Measurements from ENCODE around the gene KIFAP3. TPM values are rescaled to one million over a fixed set of nuclear protein-coding genes. Genes with fewer than 3 reads are reported as not detected.

KIFAP3 gene
- total RNA-seq, 2 donors from 2014 or later = 17.1 to 37.3 TPM

DNA sequence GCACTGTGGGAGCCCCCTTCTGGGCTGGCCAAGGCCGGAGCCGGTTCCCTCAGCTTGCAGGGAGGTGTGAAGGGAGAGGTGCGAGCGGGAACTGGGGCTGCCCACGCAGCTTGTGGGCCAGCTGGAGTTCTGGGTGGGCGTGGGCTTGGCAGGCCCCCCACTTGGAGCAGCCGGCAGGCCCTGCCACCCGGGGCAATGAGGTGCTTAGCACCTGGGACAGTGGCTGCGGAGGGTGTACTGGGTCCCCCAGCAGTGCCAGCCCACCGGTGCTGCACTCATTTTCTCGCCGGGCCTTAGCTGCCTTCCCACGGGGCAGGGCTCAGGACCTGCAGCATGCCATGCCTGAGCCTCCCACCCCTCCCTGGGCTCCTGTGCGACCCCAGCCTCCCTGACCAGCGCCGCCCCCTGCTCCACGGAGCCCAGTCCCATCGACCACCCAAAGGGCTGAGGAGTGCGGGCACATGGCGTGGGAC lies 192.4 kb downstream of the KIFAP3 start:
- Histone ChIP-seq H3K27ac (no peak overlapping the region), H3K4me1 (replicated peaks) (no peaks in the 10 kb centered on the region), H3K36me3 (no peaks in the 10 kb centered on the region), H3K4me3 (no peak overlapping the region), H3K9me3 (no peaks in the 10 kb centered on the region), H3K27me3 (replicated peaks; ENCODE audit: insufficient read depth) (no peaks in the 10 kb centered on the region)
- TF ChIP-seq POLR2AphosphoS5 (IDR thresholded peaks at IDR 0.05) (no peak), POLR2A (IDR thresholded peaks at IDR 0.05) (no peak)
- TF ChIP-seq, protein P1, sequence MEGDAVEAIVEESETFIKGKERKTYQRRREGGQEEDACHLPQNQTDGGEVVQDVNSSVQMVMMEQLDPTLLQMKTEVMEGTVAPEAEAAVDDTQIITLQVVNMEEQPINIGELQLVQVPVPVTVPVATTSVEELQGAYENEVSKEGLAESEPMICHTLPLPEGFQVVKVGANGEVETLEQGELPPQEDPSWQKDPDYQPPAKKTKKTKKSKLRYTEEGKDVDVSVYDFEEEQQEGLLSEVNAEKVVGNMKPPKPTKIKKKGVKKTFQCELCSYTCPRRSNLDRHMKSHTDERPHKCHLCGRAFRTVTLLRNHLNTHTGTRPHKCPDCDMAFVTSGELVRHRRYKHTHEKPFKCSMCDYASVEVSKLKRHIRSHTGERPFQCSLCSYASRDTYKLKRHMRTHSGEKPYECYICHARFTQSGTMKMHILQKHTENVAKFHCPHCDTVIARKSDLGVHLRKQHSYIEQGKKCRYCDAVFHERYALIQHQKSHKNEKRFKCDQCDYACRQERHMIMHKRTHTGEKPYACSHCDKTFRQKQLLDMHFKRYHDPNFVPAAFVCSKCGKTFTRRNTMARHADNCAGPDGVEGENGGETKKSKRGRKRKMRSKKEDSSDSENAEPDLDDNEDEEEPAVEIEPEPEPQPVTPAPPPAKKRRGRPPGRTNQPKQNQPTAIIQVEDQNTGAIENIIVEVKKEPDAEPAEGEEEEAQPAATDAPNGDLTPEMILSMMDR (IDR thresholded peaks at IDR 0.05) = no peak
- 98% methylated on average over 13 of the region's 20 CpGs for WGBS
- no peak for DNase-seq (ENCODE audit: low spot score)
- intact Hi-C loops (cut with DNase I) = no loop called here

DNA sequence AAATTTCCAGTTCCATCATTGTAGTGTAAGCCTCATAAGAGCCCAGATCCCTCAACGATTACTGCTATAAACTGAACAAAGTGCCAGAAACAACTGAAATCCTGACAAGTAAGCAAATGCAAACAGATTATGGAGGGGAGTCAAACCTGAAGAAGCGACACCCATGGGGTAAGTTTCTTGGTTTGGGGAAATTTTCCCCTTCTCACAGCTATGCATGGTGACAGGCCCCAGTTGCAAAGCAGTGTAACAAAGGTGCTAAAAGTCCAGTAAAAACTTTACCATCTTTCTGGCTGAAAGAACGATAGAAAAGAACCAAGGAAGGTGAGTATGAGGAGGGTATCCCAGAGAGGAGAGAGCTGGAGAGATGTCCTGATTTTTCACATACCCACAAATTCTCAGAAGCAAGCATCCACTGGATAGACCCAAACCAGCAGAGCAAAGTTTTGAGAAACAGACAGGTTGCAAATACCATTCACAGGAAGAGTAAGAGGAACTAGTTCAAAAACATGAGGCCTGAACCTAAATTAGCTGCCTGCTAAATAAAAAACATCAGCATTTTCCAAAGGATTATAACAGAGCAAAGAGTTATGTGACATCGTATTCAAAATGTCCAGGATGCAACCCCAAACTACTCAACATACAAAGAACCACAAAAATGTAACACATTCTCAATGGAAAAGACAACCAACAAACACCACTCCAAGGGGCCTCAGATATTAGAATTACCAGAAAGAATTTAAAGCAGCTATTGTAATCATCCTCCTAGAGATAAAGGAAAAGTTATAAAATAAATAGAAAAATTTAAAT lies 195.3 kb downstream of the KIFAP3 start:
- WGBS = 76% methylated on average over 4 of the region's 4 CpGs
- no peaks in the 10 kb centered on the region for H3K27me3 ChIP-seq (replicated peaks; ENCODE audit: insufficient read depth)
- no peaks in the 10 kb centered on the region for H3K9me3 ChIP-seq
- intact Hi-C loops (cut with DNase I) = no loop called here
- no peak overlapping the region for H3K4me3 ChIP-seq
- H3K36me3 ChIP-seq = no peaks in the 10 kb centered on the region
- no peak for DNase-seq (ENCODE audit: low spot score)
- no peak overlapping the region for H3K27ac ChIP-seq
- TF ChIP-seq POLR2AphosphoS5 (IDR thresholded peaks at IDR 0.05) (no peak), POLR2A (IDR thresholded peaks at IDR 0.05) (no peak)
- no peaks in the 10 kb centered on the region for H3K4me1 ChIP-seq (replicated peaks)

DNA sequence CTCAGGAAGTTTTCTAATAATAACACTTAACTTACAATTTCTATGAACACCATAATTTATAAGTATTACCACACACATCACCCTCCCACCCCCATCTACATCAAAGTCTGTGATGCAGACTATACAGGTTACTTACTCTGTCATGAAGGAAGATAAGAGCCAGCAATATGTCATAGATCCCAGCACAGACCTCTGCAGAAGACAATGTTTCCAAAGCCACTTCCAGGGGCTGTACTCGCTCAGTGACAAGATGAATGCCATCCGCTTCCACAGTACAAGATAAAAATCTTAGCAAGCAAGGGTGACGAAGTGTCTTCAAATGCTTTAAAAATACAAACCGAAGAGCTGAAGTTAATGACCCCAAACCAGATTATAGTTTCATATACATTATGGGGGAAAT lies 196.0 kb downstream of the KIFAP3 start:
- DNase-seq (ENCODE audit: low spot score) = no peak
- no peaks in the 10 kb centered on the region for H3K36me3 ChIP-seq
- H3K27ac ChIP-seq = no peak overlapping the region
- H3K27me3 ChIP-seq (replicated peaks; ENCODE audit: insufficient read depth) = no peaks in the 10 kb centered on the region
- H3K4me1 ChIP-seq (replicated peaks) = no peaks in the 10 kb centered on the region
- no peak for TF ChIP-seq POLR2A (IDR thresholded peaks at IDR 0.05)
- TF ChIP-seq, protein P1 (IDR thresholded peaks at IDR 0.05) = no peak
- no peak for TF ChIP-seq POLR2AphosphoS5 (IDR thresholded peaks at IDR 0.05)
- intact Hi-C loops (cut with DNase I) = no loop called here
- no peaks in the 10 kb centered on the region for H3K9me3 ChIP-seq
- no peak overlapping the region for H3K4me3 ChIP-seq
- WGBS = 69% methylated on average over 4 of the region's 4 CpGs

GRCh38 chr1:169877800-169878491 lies 196.5 kb downstream of the KIFAP3 start:
- 57% methylated on average over 2 of the region's 2 CpGs for whole genome bisulfite sequencing
- H3K27ac ChIP-seq = no peak overlapping the region
- TF ChIP-seq, protein P1 (IDR thresholded peaks at IDR 0.05) = no peak
- TF ChIP-seq POLR2A (IDR thresholded peaks at IDR 0.05) (no peak), POLR2AphosphoS5 (IDR thresholded peaks at IDR 0.05) (no peak)
- intact Hi-C loops (cut with DNase I) = no loop called here
- H3K36me3 ChIP-seq = no peaks in the 10 kb centered on the region
- no peak overlapping the region for H3K4me3 ChIP-seq
- DNase-seq (ENCODE audit: low spot score) = no peak
- no peaks in the 10 kb centered on the region for H3K9me3 ChIP-seq
- H3K27me3 ChIP-seq (replicated peaks; ENCODE audit: insufficient read depth) = no peaks in the 10 kb centered on the region
- H3K4me1 ChIP-seq (replicated peaks) = no peaks in the 10 kb centered on the region

GRCh38 chr1:169874229-169874628 lies 200.3 kb downstream of the KIFAP3 start:
- 72% methylated on average over 3 of the region's 3 CpGs for WGBS
- intact Hi-C loops (cut with DNase I) = no loop called here
- DNase-seq (ENCODE audit: low spot score) = no peak
- no peaks in the 10 kb centered on the region for H3K4me1 ChIP-seq (replicated peaks)
- TF ChIP-seq, protein P1 (IDR thresholded peaks at IDR 0.05) = no peak
- no peak for TF ChIP-seq POLR2A (IDR thresholded peaks at IDR 0.05)
- TF ChIP-seq POLR2AphosphoS5 (IDR thresholded peaks at IDR 0.05) = no peak
- H3K9me3 ChIP-seq = no peaks in the 10 kb centered on the region
- H3K36me3 ChIP-seq = peaks cover 0 to 14% of the 10 kb centered on the region in 2 donors
- no peaks in the 10 kb centered on the region for H3K27me3 ChIP-seq (replicated peaks; ENCODE audit: insufficient read depth)
- no peak overlapping the region for H3K27ac ChIP-seq
- H3K4me3 ChIP-seq = no peak overlapping the region

All from prostate gland (tissue), 2 donors.